HepG2 (cell line): ENCODE results near the gene EREG. TPM values are rescaled to one million over a fixed set of nuclear protein-coding genes. Genes with fewer than 3 reads are reported as not detected.

Experiments used
- ATAC-seq: fragments of 200-7000 bp; cut with Tn5 transposase; 3 replicates; pipeline ENCODE4 v1.9.1; 2020; ENCODE audit warnings: mild to moderate bottlenecking, moderate library complexity
- BruUV-seq: library from RNA; stranded (reverse); fragments of 400-500 nt; replicated peaks from 2 replicates; lab custom pipeline; 2021; lab: Mats Ljungman, UMichigan
- CTCF ChIA-PET: fragments of 300-600 bp; formaldehyde crosslinking; extraction: SDS; loops from one replicate; lab custom pipeline; 2021; ENCODE audit warnings: low total read pairs, inconsistent platforms, low intra/inter-chr PET ratio; lab: Yijun Ruan, JAX
- POLR2A ChIA-PET: fragments of 350-600 bp; sonication (Branson Sonifier 250); formaldehyde crosslinking; loops from one replicate; lab custom pipeline; 2020; ENCODE audit warnings: antibody characterized with exemption, inconsistent platforms; lab: Yijun Ruan, JAX
- DNase-seq: peaks from one replicate; pipeline ENCODE4 v3.0.0-alpha.2; 2015; ENCODE audit warnings: low spot score
- FAIRE-seq: peaks from 3 replicates; lab custom pipeline; 2011; peaks lifted over from hg19 to GRCh38; lab: Jason Lieb, UNC
- H2AFZ ChIP-seq: one replicate; pipeline ENCODE4 v1.6.1; 2011; ENCODE audit warnings: low read length, inconsistent platforms
- H3K27ac ChIP-seq: fragments of 300-600 bp; 3 replicates; pipeline ENCODE4 v1.8.0; 2011; ENCODE audit warnings: mixed run types, mild to moderate bottlenecking, mixed read lengths, low read length, inconsistent platforms; ENCODE audit not compliant: insufficient read depth; ENCODE audit errors: extremely low read length
- H3K27me3 ChIP-seq, 2 experiments: fragments of 200-600 bp in 1 of 2; 2 replicates in 1 of 2; 3 replicates in 1 of 2; pipeline versions ENCODE4 v1.6.0 to v1.8.0; 2011; ENCODE audit warnings: low read length in 2 of 2, mild to moderate bottlenecking in 2 of 2, moderate library complexity in 2 of 2, inconsistent platforms in 1 of 2; ENCODE audit not compliant: insufficient read depth in 2 of 2, control insufficient read depth in 1 of 2
- H3K36me3 ChIP-seq, 2 experiments: fragments of 200-600 bp in 1 of 2; replicated peaks in 1 of 2; 2 replicates in 1 of 2; 3 replicates in 1 of 2; pipeline versions ENCODE4 v1.5.1 to v1.8.0; 2011; ENCODE audit warnings: low read length in 2 of 2, inconsistent platforms in 1 of 2; ENCODE audit not compliant: insufficient read depth in 2 of 2, control insufficient read depth in 1 of 2
- H3K4me1 ChIP-seq: 2 replicates; pipeline ENCODE4 v1.5.1; 2012; ENCODE audit warnings: low read length, inconsistent platforms; ENCODE audit not compliant: insufficient read depth
- H3K4me2 ChIP-seq: 2 replicates; pipeline ENCODE4 v1.6.0; 2011; ENCODE audit warnings: low read depth, low read length, inconsistent platforms
- H3K4me3 ChIP-seq, 3 experiments: fragments of 200-600 bp in 1 of 3; sonication (generic), shearing (Covaris generic) in 1 of 3; replicated peaks in 1 of 3; 2 replicates each; pipeline ENCODE4 v1.5.1; 2011 to 2016; ENCODE audit warnings: low read length in 3 of 3, inconsistent platforms in 2 of 3, low read depth in 2 of 3, mild to moderate bottlenecking in 2 of 3, control low read depth in 1 of 3, mixed read lengths in 1 of 3; ENCODE audit not compliant: insufficient read depth in 1 of 3
- H3K79me2 ChIP-seq: one replicate; pipeline ENCODE4 v1.6.1; 2011; ENCODE audit warnings: low read length, inconsistent platforms; ENCODE audit not compliant: insufficient read depth
- H3K9ac ChIP-seq: 2 replicates; pipeline ENCODE4 v1.6.0; 2011; ENCODE audit warnings: mild to moderate bottlenecking, low read depth, low read length, inconsistent platforms; ENCODE audit not compliant: insufficient read depth
- H3K9me3 ChIP-seq: 2 replicates; pipeline ENCODE4 v1.5.1; 2012; ENCODE audit warnings: mild to moderate bottlenecking, low read length
- H4K20me1 ChIP-seq: 2 replicates; pipeline ENCODE4 v1.6.0; 2011; ENCODE audit warnings: inconsistent platforms, mild to moderate bottlenecking, low read length, moderate library complexity; ENCODE audit not compliant: insufficient read depth
- HES4 ChIP-seq: sonication (generic); formaldehyde crosslinking; IDR thresholded peaks from 2 replicates; pipeline ENCODE4 v1.9.0; 2021; ENCODE audit warnings: mild to moderate bottlenecking, missing genetic modification reagents, borderline replicate concordance
- HNRNPUL1 ChIP-seq: fragments of 200-400 bp; formaldehyde crosslinking; IDR thresholded peaks from 2 replicates; pipeline ENCODE4 v1.6.1; 2017; ENCODE audit warnings: low read depth, mild to moderate bottlenecking, low read length, moderate library complexity
- MTF1 ChIP-seq: sonication (generic); formaldehyde crosslinking; IDR thresholded peaks from 2 replicates; pipeline ENCODE4 v1.5.0; 2020; ENCODE audit warnings: missing genetic modification reagents
- PAWR ChIP-seq: sonication (generic); formaldehyde crosslinking; IDR thresholded peaks from 2 replicates; pipeline ENCODE4 v1.4.0; 2020; ENCODE audit warnings: missing genetic modification reagents, mild to moderate bottlenecking, borderline replicate concordance
- SAP130 ChIP-seq: IDR thresholded peaks from 2 replicates; pipeline ENCODE4 v1.6.1; 2016; ENCODE audit warnings: low read depth
- TAF1 ChIP-seq: sonication (generic); formaldehyde crosslinking; IDR thresholded peaks from 2 replicates; pipeline ENCODE4 v1.4.0; 2020; ENCODE audit warnings: missing genetic modification reagents
- ZNF570 ChIP-seq: sonication (generic); formaldehyde crosslinking; IDR thresholded peaks from 2 replicates; pipeline ENCODE4 v1.4.0; 2020; ENCODE audit warnings: mild to moderate bottlenecking, missing genetic modification reagents, borderline replicate concordance
- ZNF589 ChIP-seq: sonication (generic); formaldehyde crosslinking; conservative IDR thresholded peaks from 2 replicates; pipeline ENCODE4 v1.8.0; 2022; ENCODE audit warnings: mild to moderate bottlenecking, moderate library complexity, missing genetic modification reagents
- WGBS: methylation state at CpG from one replicate; pipeline ENCODE4 v1.1.6; 2017; ENCODE audit warnings: low lambda C conversion rate; 5-methylcytosine and 5-hydroxymethylcytosine counted together
- in situ Hi-C: cut with HindIII; loops from 2 replicates; pipeline ENCODE4 v1.10.0; 2017; ENCODE audit warnings: low pct_unique_long_range_greater_than_20kb; ENCODE audit not compliant: extremely low pct_ligation_motif_present
- intact Hi-C: fragments of 100-400 bp; cut with micrococcal nuclease; formaldehyde crosslinking; loops from one replicate; pipeline ENCODE4 v1.10.0; 2022; ENCODE audit not compliant: unreplicated experiment
- polyA plus RNA-seq, 8 experiments: library from polyadenylated mRNA; depleted of rRNA in 3 of 8; stranded (reverse) in 7 of 8; unstranded in 1 of 8; fragments of >200 nt; fragmentation: Illumina TruSeq in 4 of 8; extraction: Trizol in 4 of 8; gene quantifications; 2 replicates each; pipeline versions ENCODE4 v1.2.1 to v1.2.3, GENCODE V29; 2011 to 2016; ENCODE audit warnings: low read depth in 4 of 8, missing spikeins in 1 of 8, mixed read lengths in 1 of 8; ENCODE audit not compliant: insufficient read depth in 1 of 8
- total RNA-seq, 5 experiments: library from RNA; depleted of rRNA; stranded (reverse); fragments of >200 nt; fragmentation: Illumina TruSeq; extraction: Trizol; gene quantifications; 2 replicates each; pipeline ENCODE4 v1.2.3, GENCODE V29; 2016; ENCODE audit warnings: low read depth in 1 of 5
- TF ChIP-seq, protein P1 (sequence below): sonication (generic); formaldehyde crosslinking; IDR thresholded peaks from 2 replicates; pipeline ENCODE4 v1.4.0; 2020; ENCODE audit warnings: mild to moderate bottlenecking, missing genetic modification reagents, borderline replicate concordance
- TF ChIP-seq, protein P2 (sequence below): sonication (generic); formaldehyde crosslinking; IDR thresholded peaks from 2 replicates; pipeline ENCODE4 v1.4.0; 2020; ENCODE audit warnings: missing genetic modification reagents, low read depth, mild to moderate bottlenecking, borderline replicate concordance
- TF ChIP-seq, protein P3 (sequence below): sonication (generic); formaldehyde crosslinking; IDR thresholded peaks from 2 replicates; pipeline ENCODE4 v1.4.0; 2020; ENCODE audit warnings: missing genetic modification reagents, borderline replicate concordance

EREG gene
- total and polyA plus RNA-seq, 2 of the 13 experiments (the other 11 are each of a cell fraction or from before 2014, with no cell fraction given), result 0.11 to 0.13 TPM

GRCh38 chr4:74377714-74378113 is 12.8 kb downstream of the EREG start:
- no peak for ATAC-seq
- Histone ChIP-seq H3K9me3 (no peaks in the 10 kb centered on the region), H3K4me1 (no peaks in the 10 kb centered on the region), H3K9ac (no peak overlapping the region), H3K27ac (no peak overlapping the region), H2AFZ (no peak overlapping the region), H3K27me3 (no peaks in the 10 kb centered on the region), H3K4me2 (no peak overlapping the region), H3K4me3 (no peak overlapping the region), H3K79me2 (no peaks in the 10 kb centered on the region), H4K20me1 (no peaks in the 10 kb centered on the region), H3K36me3 (no peaks in the 10 kb centered on the region)
- in situ Hi-C loops, result loop anchor here (5.0 kb wide), 2 partner anchors 160 to 295 kb away; no protein-coding TSS in a partner anchor
- ChIA-PET CTCF (interaction anchor here (1.5 to 2.8 kb wide), 4 partner anchors 154 to 299 kb away, joined by 10 to 36 read pairs (median 18); no protein-coding TSS in a partner anchor), POLR2A (no interaction called here)
- WGBS, result 67% methylated on average over 5 of the region's 5 CpGs
- intact Hi-C loops, result loop anchor here (1.0 to 2.0 kb wide), 5 partner anchors 57 to 298 kb away; no protein-coding TSS in a partner anchor
- DNase-seq, result no peak
- no peak for FAIRE-seq
- TF ChIP-seq MTF1, result no peak
- no peak for TF ChIP-seq HNRNPUL1
- TF ChIP-seq ZNF570 (CRISPR knock-in tag), result no peak
- TF ChIP-seq, protein P1, sequence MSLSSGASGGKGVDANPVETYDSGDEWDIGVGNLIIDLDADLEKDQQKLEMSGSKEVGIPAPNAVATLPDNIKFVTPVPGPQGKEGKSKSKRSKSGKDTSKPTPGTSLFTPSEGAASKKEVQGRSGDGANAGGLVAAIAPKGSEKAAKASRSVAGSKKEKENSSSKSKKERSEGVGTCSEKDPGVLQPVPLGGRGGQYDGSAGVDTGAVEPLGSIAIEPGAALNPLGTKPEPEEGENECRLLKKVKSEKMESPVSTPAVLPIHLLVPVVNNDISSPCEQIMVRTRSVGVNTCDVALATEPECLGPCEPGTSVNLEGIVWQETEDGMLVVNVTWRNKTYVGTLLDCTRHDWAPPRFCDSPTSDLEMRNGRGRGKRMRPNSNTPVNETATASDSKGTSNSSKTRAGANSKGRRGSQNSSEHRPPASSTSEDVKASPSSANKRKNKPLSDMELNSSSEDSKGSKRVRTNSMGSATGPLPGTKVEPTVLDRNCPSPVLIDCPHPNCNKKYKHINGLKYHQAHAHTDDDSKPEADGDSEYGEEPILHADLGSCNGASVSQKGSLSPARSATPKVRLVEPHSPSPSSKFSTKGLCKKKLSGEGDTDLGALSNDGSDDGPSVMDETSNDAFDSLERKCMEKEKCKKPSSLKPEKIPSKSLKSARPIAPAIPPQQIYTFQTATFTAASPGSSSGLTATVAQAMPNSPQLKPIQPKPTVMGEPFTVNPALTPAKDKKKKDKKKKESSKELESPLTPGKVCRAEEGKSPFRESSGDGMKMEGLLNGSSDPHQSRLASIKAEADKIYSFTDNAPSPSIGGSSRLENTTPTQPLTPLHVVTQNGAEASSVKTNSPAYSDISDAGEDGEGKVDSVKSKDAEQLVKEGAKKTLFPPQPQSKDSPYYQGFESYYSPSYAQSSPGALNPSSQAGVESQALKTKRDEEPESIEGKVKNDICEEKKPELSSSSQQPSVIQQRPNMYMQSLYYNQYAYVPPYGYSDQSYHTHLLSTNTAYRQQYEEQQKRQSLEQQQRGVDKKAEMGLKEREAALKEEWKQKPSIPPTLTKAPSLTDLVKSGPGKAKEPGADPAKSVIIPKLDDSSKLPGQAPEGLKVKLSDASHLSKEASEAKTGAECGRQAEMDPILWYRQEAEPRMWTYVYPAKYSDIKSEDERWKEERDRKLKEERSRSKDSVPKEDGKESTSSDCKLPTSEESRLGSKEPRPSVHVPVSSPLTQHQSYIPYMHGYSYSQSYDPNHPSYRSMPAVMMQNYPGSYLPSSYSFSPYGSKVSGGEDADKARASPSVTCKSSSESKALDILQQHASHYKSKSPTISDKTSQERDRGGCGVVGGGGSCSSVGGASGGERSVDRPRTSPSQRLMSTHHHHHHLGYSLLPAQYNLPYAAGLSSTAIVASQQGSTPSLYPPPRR (CRISPR knock-in tag), result no peak
- TF ChIP-seq SAP130 (CRISPR knock-in tag), result no peak
- TF ChIP-seq, protein P2, sequence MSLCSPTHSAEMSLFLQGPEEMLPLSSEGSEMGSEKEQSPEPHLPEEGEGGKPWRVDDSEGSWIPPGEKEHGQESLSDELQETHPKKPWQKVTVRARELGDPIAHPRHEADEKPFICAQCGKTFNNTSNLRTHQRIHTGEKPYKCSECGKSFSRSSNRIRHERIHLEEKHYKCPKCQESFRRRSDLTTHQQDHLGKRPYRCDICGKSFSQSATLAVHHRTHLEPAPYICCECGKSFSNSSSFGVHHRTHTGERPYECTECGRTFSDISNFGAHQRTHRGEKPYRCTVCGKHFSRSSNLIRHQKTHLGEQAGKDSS (CRISPR knock-in tag), result no peak
- TF ChIP-seq ZNF589 (CRISPR knock-in tag), result no peak
- TF ChIP-seq, protein P3, sequence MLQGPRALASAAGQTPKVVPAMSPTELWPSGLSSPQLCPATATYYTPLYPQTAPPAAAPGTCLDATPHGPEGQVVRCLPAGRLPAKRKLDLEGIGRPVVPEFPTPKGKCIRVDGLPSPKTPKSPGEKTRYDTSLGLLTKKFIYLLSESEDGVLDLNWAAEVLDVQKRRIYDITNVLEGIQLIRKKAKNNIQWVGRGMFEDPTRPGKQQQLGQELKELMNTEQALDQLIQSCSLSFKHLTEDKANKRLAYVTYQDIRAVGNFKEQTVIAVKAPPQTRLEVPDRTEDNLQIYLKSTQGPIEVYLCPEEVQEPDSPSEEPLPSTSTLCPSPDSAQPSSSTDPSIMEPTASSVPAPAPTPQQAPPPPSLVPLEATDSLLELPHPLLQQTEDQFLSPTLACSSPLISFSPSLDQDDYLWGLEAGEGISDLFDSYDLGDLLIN (CRISPR knock-in tag), result no peak
- TF ChIP-seq TAF1 (CRISPR knock-in tag), result no peak
- no peak for TF ChIP-seq HES4 (CRISPR knock-in tag)
- no peak for TF ChIP-seq PAWR (CRISPR knock-in tag)
- no TSS peak for BruUV-seq
